H1 (cell line): ENCODE measurements around the gene ANKH. TPM values are rescaled to one million over a fixed set of nuclear protein-coding genes. Genes with fewer than 3 reads are reported as not detected.

Experiments
- CHD7 ChIP-seq: fragments of 300-600 bp; sonication (generic); IDR thresholded peaks from 2 replicates; pipeline ENCODE4 v1.7.1; 2012; ENCODE audit warnings: low read length, moderate library complexity, mild to moderate bottlenecking, inconsistent platforms; ENCODE audit not compliant: insufficient replicate concordance
- SP4 ChIP-seq: IDR thresholded peaks from 2 replicates; pipeline ENCODE4 v1.6.1; 2012; ENCODE audit warnings: low read length, inconsistent platforms
- polyA plus RNA-seq, 7 experiments: library from polyadenylated mRNA; depleted of rRNA in 3 of 7; stranded (reverse) in 5 of 7; unstranded in 2 of 7; fragments of >200 nt in 5 of 7; fragments of 200-250 nt in 2 of 7; gene quantifications; 1 replicate in 5 of 7; 2 replicates in 1 of 7; 4 replicates in 1 of 7; pipeline versions ENCODE4 v1.2.1 to v1.2.3, GENCODE V29; 2011 to 2013; ENCODE audit warnings: missing spikeins in 2 of 7, mixed read lengths in 2 of 7
- total RNA-seq: library from RNA; stranded (reverse); fragmentation: NEBNext Ultra II Directional; extraction: Animal tissue kit (Norgen Biotek cat#: 25700); gene quantifications from 2 replicates; pipeline ENCODE4 v1.2.1, GENCODE V29; 2021

ANKH gene
- total and polyA plus RNA-seq, 2 of the 8 experiments (the other 6 are each of a cell fraction or from before 2014, with no cell fraction given): 5.3 to 13.0 TPM

- TF ChIP-seq SP4 (no peak), CHD7 (no peak)
These were observed 99.6 kb downstream of the ANKH start (continued) for GRCh38 chr5:14771972-14772371.
